K562 (cell line): Measurements from ENCODE around the gene CFAP298. TPM values are rescaled to one million over a fixed set of nuclear protein-coding genes. Genes with fewer than 3 reads are reported as not detected.

Experiments
- ATAC-seq: fragments of 200-7000 bp; cut with Tn5 transposase; 3 replicates; pipeline ENCODE4 v1.9.1; 2020; ENCODE audit warnings: moderate library complexity
- BruUV-seq: library from RNA; stranded (reverse); fragments of 400-500 nt; replicated peaks from 2 replicates; lab custom pipeline; 2021; lab: Mats Ljungman, UMichigan
- CTCF ChIA-PET: fragments of 300-600 bp; formaldehyde crosslinking; extraction: SDS; loops from one replicate; lab custom pipeline; 2021; ENCODE audit warnings: low intra/inter-chr PET ratio; lab: Yijun Ruan, JAX
- POLR2A ChIA-PET: fragments of 300-600, 350-650 bp; sonication (Branson Sonifier 250); formaldehyde crosslinking; extraction: SDS; loops from one replicate; lab custom pipeline; 2021; ENCODE audit warnings: antibody characterized with exemption, inconsistent platforms; lab: Yijun Ruan, JAX
- DNase-seq, 4 experiments: peaks; one replicate each; pipeline versions ENCODE4 v3.0.0 to v3.0.0-alpha.2; 2011 to 2018; ENCODE audit warnings: low spot score in 3 of 4, mixed read lengths in 3 of 4; ENCODE audit errors: extremely low read depth in 1 of 4
- FAIRE-seq: peaks from 2 replicates; lab custom pipeline; 2011; peaks lifted over from hg19 to GRCh38; lab: Jason Lieb, UNC
- H2AFZ ChIP-seq: 2 replicates; pipeline ENCODE4 v1.6.0; 2011; ENCODE audit warnings: low read depth, low read length, control low read depth, inconsistent platforms
- H3K27ac ChIP-seq: fragments of 200-600 bp; 3 replicates; pipeline ENCODE4 v1.8.0; 2011; ENCODE audit warnings: low read depth, mild to moderate bottlenecking, control low read depth, inconsistent platforms, low read length, moderate library complexity, mixed read lengths; ENCODE audit errors: extremely low read depth
- H3K27me3 ChIP-seq, 2 experiments: fragments of 300-600 bp in 1 of 2; 2 replicates in 1 of 2; 3 replicates in 1 of 2; pipeline versions ENCODE4 v1.6.0 to v1.8.0; 2011; ENCODE audit warnings: inconsistent platforms in 2 of 2, low read length in 2 of 2, mild to moderate bottlenecking in 1 of 2, mixed read lengths in 1 of 2, moderate library complexity in 1 of 2; ENCODE audit not compliant: control insufficient read depth in 2 of 2, insufficient read depth in 2 of 2
- H3K36me3 ChIP-seq: fragments of 300-600 bp; 3 replicates; pipeline ENCODE4 v1.8.0; 2011; ENCODE audit warnings: mild to moderate bottlenecking, low read length, inconsistent platforms; ENCODE audit not compliant: control insufficient read depth, insufficient read depth
- H3K4me1 ChIP-seq, 2 experiments: fragments of 200-600 bp in 1 of 2; replicated peaks in 1 of 2; 2 replicates in 1 of 2; 3 replicates in 1 of 2; pipeline versions ENCODE4 v1.5.1 to v1.8.0; 2011; ENCODE audit warnings: inconsistent platforms in 2 of 2, low read length in 2 of 2, mild to moderate bottlenecking in 1 of 2, mixed read lengths in 1 of 2, moderate library complexity in 1 of 2; ENCODE audit not compliant: control insufficient read depth in 2 of 2, insufficient read depth in 2 of 2
- H3K4me2 ChIP-seq: 2 replicates; pipeline ENCODE4 v1.6.1; 2011; ENCODE audit warnings: low read length, control low read depth, inconsistent platforms, mixed read lengths; ENCODE audit not compliant: insufficient read depth
- H3K4me3 ChIP-seq: fragments of 200-600 bp; sonication (generic), shearing (Covaris generic); 2 replicates; pipeline ENCODE4 v1.5.1; 2016; ENCODE audit warnings: control low read depth, inconsistent platforms
- H3K79me2 ChIP-seq: fragments of 200-600 bp; 3 replicates; pipeline ENCODE4 v1.8.0; 2011; ENCODE audit warnings: low read length, inconsistent platforms; ENCODE audit not compliant: control insufficient read depth, insufficient read depth
- H3K9ac ChIP-seq, 2 experiments: 2 replicates each; pipeline versions ENCODE4 v1.6.0 to v1.6.1; 2011; ENCODE audit warnings: low read depth in 2 of 2, low read length in 2 of 2, control low read depth in 1 of 2, inconsistent platforms in 1 of 2, mild to moderate bottlenecking in 1 of 2, mixed read lengths in 1 of 2; ENCODE audit not compliant: insufficient read depth in 1 of 2
- H3K9me1 ChIP-seq: one replicate; pipeline ENCODE4 v1.6.0; 2011; ENCODE audit warnings: inconsistent platforms, mild to moderate bottlenecking, low read length, moderate library complexity; ENCODE audit not compliant: control insufficient read depth, insufficient read depth
- H3K9me3 ChIP-seq: replicated peaks from 2 replicates; pipeline ENCODE4 v1.5.1; 2011; ENCODE audit warnings: low read depth, low read length, inconsistent platforms; ENCODE audit not compliant: control insufficient read depth, insufficient read depth
- H4K20me1 ChIP-seq: replicated peaks from 2 replicates; pipeline ENCODE4 v1.6.1; 2011; ENCODE audit warnings: low read length, inconsistent platforms, mixed read lengths; ENCODE audit not compliant: control insufficient read depth, insufficient read depth
- HDAC6 ChIP-seq: IDR thresholded peaks from 2 replicates; pipeline ENCODE4 v1.6.1; 2012; ENCODE audit warnings: low read depth, mild to moderate bottlenecking, control low read depth, inconsistent platforms, low read length, moderate library complexity
- MEF2A ChIP-seq: IDR thresholded peaks from 2 replicates; pipeline ENCODE4 v1.6.1; 2011; ENCODE audit warnings: low read depth, mild to moderate bottlenecking, low read length, moderate library complexity; ENCODE audit not compliant: control insufficient read depth
- SMARCA5 ChIP-seq: fragments of 450-650 bp; IDR thresholded peaks from 2 replicates; pipeline ENCODE4 v1.6.1; 2016
- SMARCB1 ChIP-seq: IDR thresholded peaks from 2 replicates; pipeline ENCODE4 v1.6.1; 2011; ENCODE audit warnings: improper control_type of control experiment, low read depth; ENCODE audit not compliant: insufficient read length
- TAF15 ChIP-seq: fragments of 200-400 bp; formaldehyde crosslinking; IDR thresholded peaks from 2 replicates; pipeline ENCODE4 v1.6.1; 2017; ENCODE audit warnings: mild to moderate bottlenecking, low read depth, low read length, moderate library complexity
- WGBS: fragments of 100-300 bp; shearing (Covaris generic); methylation state at CpG from one replicate; pipeline ENCODE4 v1.1.6; 2016; ENCODE audit warnings: low coverage, mixed read lengths; ENCODE audit not compliant: insufficient coverage; ENCODE audit errors: missing lambda C conversion rate; 5-methylcytosine and 5-hydroxymethylcytosine counted together
- in situ Hi-C: fragments of 300-500 bp; cut with MboI; formaldehyde crosslinking; loops from 4 replicates; pipeline ENCODE4 v1.15.0; 2018; ENCODE audit warnings: inconsistent platforms, mixed read lengths
- intact Hi-C: fragments of 100-400 bp; cut with micrococcal nuclease; formaldehyde crosslinking; loops from 2 replicates; pipeline ENCODE4 v1.14.2; 2022
- polyA plus RNA-seq, 8 experiments: library from polyadenylated mRNA; depleted of rRNA in 4 of 8; stranded (reverse) in 5 of 8; unstranded in 3 of 8; fragments of >200 nt; fragmentation: Nextera tagmentation in 2 of 8; fragmentation: Illumina TruSeq in 1 of 8; extraction: Ambion mirVana in 2 of 8; extraction: Trizol in 1 of 8; gene quantifications; 2 replicates each; pipeline versions ENCODE4 v1.2.1 to v1.2.3, GENCODE V29; 2011 to 2014; ENCODE audit warnings: inconsistent platforms in 1 of 8, missing spikeins in 1 of 8
- total RNA-seq, 7 experiments: library from RNA; depleted of rRNA in 6 of 7; stranded (reverse); fragments of >200 nt in 6 of 7; fragmentation: Illumina TruSeq in 2 of 7; extraction: Trizol in 2 of 7; gene quantifications; 2 replicates each; pipeline versions ENCODE4 v1.2.1 to v1.2.3, GENCODE V29; 2011 to 2021; ENCODE audit warnings: low replicate concordance in 1 of 7
- TF ChIP-seq, protein P1 (sequence below), 2 experiments: fragments of 450-650 bp; IDR thresholded peaks; 2 replicates each; pipeline ENCODE4 v1.6.1; 2016; ENCODE audit warnings: mild to moderate bottlenecking in 2 of 2, borderline replicate concordance in 1 of 2, low read depth in 1 of 2, moderate library complexity in 1 of 2
- TF ChIP-seq, protein P2 (sequence below): sonication (generic); formaldehyde crosslinking; IDR thresholded peaks from 2 replicates; pipeline ENCODE4 v1.8.1; 2023; ENCODE audit warnings: mild to moderate bottlenecking, missing genetic modification reagents, moderate library complexity
- TF ChIP-seq, protein P3 (sequence below), 3 experiments: fragments of 200-800 bp in 1 of 3; sonication (Bioruptor generic) in 1 of 3; sonication (generic) in 1 of 3; formaldehyde crosslinking in 1 of 3; IDR thresholded peaks; 2 replicates each; pipeline versions ENCODE4 v1.6.1 to v1.8.0; 2016 to 2022; ENCODE audit warnings: mild to moderate bottlenecking in 2 of 3, missing compliant biosample characterization in 2 of 3, missing genetic modification characterization in 2 of 3, missing genetic modification reagents in 1 of 3

The CFAP298 gene
- total and polyA plus RNA-seq, 9 of the 15 experiments (the other 6 are each of a cell fraction or from before 2014, with no cell fraction given): 31.4 to 178 (median 89.7) TPM

DNA sequence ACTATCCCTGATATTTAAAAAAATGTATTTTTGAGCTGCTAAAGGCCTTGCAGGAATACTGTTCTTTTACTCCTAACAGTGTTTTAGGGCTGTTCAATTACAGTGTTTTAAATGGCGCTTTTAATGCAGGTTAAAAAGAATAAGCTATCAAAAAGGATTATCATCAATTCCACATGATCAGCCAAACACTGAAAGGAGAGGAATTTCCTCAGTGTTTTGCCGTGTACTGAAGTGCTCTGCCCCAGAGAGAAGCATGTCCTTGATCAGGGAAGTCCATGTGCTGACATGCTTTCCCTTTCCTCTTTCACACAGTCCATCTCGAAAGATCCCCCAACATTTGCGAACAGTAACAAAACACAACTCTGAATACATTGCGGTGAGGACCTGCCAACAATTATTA, 3.3 kb downstream of the CFAP298 start:
- in situ Hi-C loops: no loop called here

More for the DNA sequence above, 3.3 kb downstream of the CFAP298 start:
- intact Hi-C loops: no loop called here
- Histone ChIP-seq H3K27ac (no peak overlapping the region), H3K27me3 (no peaks in the 10 kb centered on the region), H3K9ac (no peak overlapping the region), H3K4me2 (no peak overlapping the region), H3K79me2 (peaks cover 32% of the 10 kb centered on the region), H3K9me1 (peaks cover 4% of the 10 kb centered on the region)
- DNase-seq (no peak), FAIRE-seq (no peak)
- TF ChIP-seq SMARCB1 (no peak), TAF15 (no peak), SMARCA5 (no peak), HDAC6 (no peak), MEF2A (no peak)
- TF ChIP-seq, protein P1, sequence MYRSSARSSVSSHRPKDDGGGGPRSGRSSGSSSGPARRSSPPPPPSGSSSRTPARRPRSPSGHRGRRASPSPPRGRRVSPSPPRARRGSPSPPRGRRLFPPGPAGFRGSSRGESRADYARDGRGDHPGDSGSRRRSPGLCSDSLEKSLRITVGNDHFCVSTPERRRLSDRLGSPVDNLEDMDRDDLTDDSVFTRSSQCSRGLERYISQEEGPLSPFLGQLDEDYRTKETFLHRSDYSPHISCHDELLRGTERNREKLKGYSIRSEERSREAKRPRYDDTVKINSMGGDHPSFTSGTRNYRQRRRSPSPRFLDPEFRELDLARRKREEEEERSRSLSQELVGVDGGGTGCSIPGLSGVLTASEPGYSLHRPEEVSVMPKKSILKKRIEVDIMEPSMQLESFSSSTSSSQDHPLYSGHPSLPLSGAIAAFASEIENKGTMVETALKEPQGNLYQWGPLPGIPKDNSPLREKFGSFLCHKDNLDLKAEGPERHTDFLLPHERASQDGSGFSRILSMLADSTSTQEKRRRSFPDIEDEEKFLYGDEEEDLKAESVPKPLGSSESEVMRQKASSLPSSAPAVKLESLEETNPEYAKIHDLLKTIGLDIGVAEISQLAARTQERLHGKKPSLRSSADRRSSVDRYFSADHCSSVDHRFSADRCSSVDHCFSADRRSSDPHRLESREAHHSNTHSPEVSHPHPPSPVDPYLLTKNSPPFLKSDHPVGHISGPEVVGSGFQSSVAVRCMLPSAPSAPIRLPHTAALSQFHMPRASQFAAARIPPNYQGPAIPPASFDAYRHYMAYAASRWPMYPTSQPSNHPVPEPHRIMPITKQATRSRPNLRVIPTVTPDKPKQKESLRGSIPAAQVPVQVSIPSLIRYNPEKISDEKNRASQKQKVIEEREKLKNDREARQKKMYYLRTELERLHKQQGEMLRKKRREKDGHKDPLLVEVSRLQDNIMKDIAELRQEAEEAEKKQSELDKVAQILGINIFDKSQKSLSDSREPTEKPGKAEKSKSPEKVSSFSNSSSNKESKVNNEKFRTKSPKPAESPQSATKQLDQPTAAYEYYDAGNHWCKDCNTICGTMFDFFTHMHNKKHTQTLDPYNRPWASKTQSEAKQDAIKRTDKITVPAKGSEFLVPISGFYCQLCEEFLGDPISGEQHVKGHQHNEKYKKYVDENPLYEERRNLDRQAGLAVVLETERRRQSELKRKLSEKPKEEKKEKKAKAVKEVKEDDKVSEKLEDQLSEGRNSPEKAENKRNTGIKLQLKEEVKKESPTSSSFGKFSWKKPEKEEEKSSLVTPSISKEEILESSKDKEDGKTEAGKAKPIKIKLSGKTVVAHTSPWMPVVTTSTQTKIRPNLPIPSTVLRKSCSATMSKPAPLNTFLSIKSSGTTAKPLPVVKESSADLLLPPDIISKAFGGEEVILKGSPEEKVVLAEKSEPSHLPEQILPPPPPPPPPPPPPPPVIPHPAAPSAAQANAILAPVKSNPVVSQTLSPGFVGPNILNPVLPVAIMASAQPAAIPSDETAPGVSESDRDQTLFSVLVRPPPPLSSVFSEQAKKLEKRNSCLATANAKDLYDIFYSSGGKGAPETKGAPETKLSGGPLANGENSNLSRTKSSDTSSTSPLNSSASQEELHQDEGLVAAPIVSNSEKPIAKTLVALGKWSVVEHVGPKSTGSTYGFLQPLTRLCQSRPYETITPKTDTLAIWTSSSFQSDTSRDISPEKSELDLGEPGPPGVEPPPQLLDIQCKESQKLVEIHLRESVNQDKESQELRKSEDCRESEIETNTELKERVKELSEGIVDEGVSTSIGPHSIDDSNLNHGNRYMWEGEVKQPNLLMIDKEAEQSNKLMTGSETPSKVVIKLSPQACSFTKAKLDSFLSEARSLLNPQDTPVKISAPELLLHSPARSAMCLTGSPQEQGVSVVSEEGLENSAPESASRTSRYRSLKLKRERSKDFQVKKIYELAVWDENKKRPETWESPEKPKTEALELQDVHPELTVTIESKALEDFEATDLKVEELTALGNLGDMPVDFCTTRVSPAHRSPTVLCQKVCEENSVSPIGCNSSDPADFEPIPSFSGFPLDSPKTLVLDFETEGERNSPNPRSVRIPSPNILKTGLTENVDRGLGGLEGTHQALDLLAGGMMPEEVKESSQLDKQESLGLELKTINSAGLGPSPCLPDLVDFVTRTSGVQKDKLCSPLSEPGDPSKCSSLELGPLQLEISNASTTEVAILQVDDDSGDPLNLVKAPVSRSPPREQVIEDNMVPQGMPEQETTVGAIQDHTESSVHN (IDR thresholded peaks at IDR 0.05; ENCODE audit: borderline replicate concordance in 1 of 2, low read depth in 1 of 2): no peak
- TF ChIP-seq, protein P2, sequence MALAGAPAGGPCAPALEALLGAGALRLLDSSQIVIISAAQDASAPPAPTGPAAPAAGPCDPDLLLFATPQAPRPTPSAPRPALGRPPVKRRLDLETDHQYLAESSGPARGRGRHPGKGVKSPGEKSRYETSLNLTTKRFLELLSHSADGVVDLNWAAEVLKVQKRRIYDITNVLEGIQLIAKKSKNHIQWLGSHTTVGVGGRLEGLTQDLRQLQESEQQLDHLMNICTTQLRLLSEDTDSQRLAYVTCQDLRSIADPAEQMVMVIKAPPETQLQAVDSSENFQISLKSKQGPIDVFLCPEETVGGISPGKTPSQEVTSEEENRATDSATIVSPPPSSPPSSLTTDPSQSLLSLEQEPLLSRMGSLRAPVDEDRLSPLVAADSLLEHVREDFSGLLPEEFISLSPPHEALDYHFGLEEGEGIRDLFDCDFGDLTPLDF: no peak
- TF ChIP-seq, protein P3, sequence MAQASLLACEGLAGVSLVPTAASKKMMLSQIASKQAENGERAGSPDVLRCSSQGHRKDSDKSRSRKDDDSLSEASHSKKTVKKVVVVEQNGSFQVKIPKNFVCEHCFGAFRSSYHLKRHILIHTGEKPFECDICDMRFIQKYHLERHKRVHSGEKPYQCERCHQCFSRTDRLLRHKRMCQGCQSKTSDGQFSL (CRISPR knock-in tag; IDR thresholded peaks at IDR 0.05): no peak
- TF ChIP-seq, protein P3 (tag; IDR thresholded peaks at IDR 0.05): no peak
- TF ChIP-seq, all 486 proteins: peak for 0
- no peak overlapping the region for H2AFZ ChIP-seq
- H3K36me3 ChIP-seq: peaks cover 66% of the 10 kb centered on the region
- peaks cover 6 to 22% of the 10 kb centered on the region in 2 experiments; a peak in 4 of 5 replicates for H3K4me1 ChIP-seq
- no peak for ATAC-seq
- CTCF ChIA-PET: no interaction called here
- POLR2A ChIA-PET: interaction anchor here (0.9 to 1.4 kb wide), 2 partner anchors 11 to 13 kb away, joined by 3 to 4 read pairs; no protein-coding TSS in a partner anchor
- H3K4me3 ChIP-seq: no peak overlapping the region
- 93% methylated on average over 5 of the region's 5 CpGs for WGBS
- H3K9me3 ChIP-seq: no peaks in the 10 kb centered on the region
- no TSS peak for BruUV-seq
- no peaks in the 10 kb centered on the region for H4K20me1 ChIP-seq
